HL-60 (cell line): Measurements from ENCODE around the gene PITX2.

ENCODE experiments used
- GABPA ChIP-seq: IDR thresholded peaks from 2 replicates; pipeline ENCODE4 v1.6.1; 2012; ENCODE audit warnings: low read depth
- POLR2AphosphoS5 ChIP-seq: IDR thresholded peaks from 2 replicates; pipeline ENCODE4 v1.6.1; 2012; ENCODE audit warnings: low read depth
- TF ChIP-seq, protein P1 (sequence below): IDR thresholded peaks from one replicate; pipeline ENCODE4 v1.5.1; 2011; ENCODE audit warnings: low read length, control low read depth, inconsistent platforms; ENCODE audit not compliant: insufficient read depth

GRCh38 chr4:110666030-110666429, 43.2 kb upstream of the PITX2 start:
- TF ChIP-seq GABPA (no peak), POLR2AphosphoS5 (no peak)
- TF ChIP-seq, protein P1, sequence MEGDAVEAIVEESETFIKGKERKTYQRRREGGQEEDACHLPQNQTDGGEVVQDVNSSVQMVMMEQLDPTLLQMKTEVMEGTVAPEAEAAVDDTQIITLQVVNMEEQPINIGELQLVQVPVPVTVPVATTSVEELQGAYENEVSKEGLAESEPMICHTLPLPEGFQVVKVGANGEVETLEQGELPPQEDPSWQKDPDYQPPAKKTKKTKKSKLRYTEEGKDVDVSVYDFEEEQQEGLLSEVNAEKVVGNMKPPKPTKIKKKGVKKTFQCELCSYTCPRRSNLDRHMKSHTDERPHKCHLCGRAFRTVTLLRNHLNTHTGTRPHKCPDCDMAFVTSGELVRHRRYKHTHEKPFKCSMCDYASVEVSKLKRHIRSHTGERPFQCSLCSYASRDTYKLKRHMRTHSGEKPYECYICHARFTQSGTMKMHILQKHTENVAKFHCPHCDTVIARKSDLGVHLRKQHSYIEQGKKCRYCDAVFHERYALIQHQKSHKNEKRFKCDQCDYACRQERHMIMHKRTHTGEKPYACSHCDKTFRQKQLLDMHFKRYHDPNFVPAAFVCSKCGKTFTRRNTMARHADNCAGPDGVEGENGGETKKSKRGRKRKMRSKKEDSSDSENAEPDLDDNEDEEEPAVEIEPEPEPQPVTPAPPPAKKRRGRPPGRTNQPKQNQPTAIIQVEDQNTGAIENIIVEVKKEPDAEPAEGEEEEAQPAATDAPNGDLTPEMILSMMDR, result no peak
